GM19455 (cell line): Measurements from ENCODE around the gene IL36B.

Experiments used
- ATAC-seq: cut with Tn5 transposase; IDR thresholded peaks from one replicate; pipeline ENCODE4 v1.9.1; 2021; ENCODE audit not compliant: unreplicated experiment

Gene IL36B

GRCh38 chr2:113076954-113077669 is 24.4 kb upstream of the IL36B start:
- no peak for ATAC-seq

- no peak for ATAC-seq
Measured at GRCh38 chr2:113075600-113075999, 22.9 kb upstream of the IL36B start.

GRCh38 chr2:113075030-113075429 is 22.4 kb upstream of the IL36B start:
- no peak for ATAC-seq

GRCh38 chr2:113073325-113073834 is 20.7 kb upstream of the IL36B start:
- no peak for ATAC-seq

GRCh38 chr2:113072584-113072983 is 19.9 kb upstream of the IL36B start:
- ATAC-seq, result no peak

- no peak for ATAC-seq
Measured at GRCh38 chr2:113070606-113070975, 17.9 kb upstream of the IL36B start.

GRCh38 chr2:113069676-113070605 is 17.3 kb upstream of the IL36B start:
- no peak for ATAC-seq

- ATAC-seq, result no peak
Measured at GRCh38 chr2:113068706-113069485, 16.2 kb upstream of the IL36B start.

- ATAC-seq, result no peak
Measured at GRCh38 chr2:113068249-113068648, 15.6 kb upstream of the IL36B start.

- ATAC-seq, result no peak
Measured at GRCh38 chr2:113067681-113068080, 15.0 kb upstream of the IL36B start, which contains the start of gene IL1F10. Gene IL1F10, plus strand, starts transcription at chr2:113067970. Its CDS starts 4,769 bp downstream, at chr2:113072739.

GRCh38 chr2:113064898-113065297 is 12.2 kb upstream of the IL36B start:
- no peak for ATAC-seq

GRCh38 chr2:113064281-113064680 is 11.6 kb upstream of the IL36B start:
- no peak for ATAC-seq

- no peak for ATAC-seq
Measured at GRCh38 chr2:113061896-113062770, 9.5 kb upstream of the IL36B start.

- ATAC-seq, result no peak
Measured at GRCh38 chr2:113061241-113061640, 8.6 kb upstream of the IL36B start.

GRCh38 chr2:113060796-113061195 is 8.1 kb upstream of the IL36B start:
- no peak for ATAC-seq

- no peak for ATAC-seq
Measured at GRCh38 chr2:113060396-113060795, 7.7 kb upstream of the IL36B start.

GRCh38 chr2:113058998-113059960 is 6.6 kb upstream of the IL36B start, which contains the start of gene IL36RN:
Gene IL36RN, plus strand, starts transcription at chr2:113059198. Its CDS starts 241 bp downstream, at chr2:113059439.
- ATAC-seq, result no peak

- ATAC-seq, result no peak
Measured at GRCh38 chr2:113058411-113058994, 5.8 kb upstream of the IL36B start.
